CD4-positive, alpha-beta T cell treated with Interleukin-6 for 4 hours (primary cell): ENCODE data around the gene NUDT15.
A peak's percentile ranks its signal among the peaks of the same experiment; 100 is the strongest.
"Not testable (repeated sequence)": the region's sequence is repeated elsewhere in the genome, so short reads cannot be mapped to it uniquely, and the experiment has no call there.

Experiments used
- DNase-seq: peaks from one replicate; pipeline ENCODE4 v3.0.0-alpha.2; 2020; ENCODE audit warnings: mixed read lengths

The NUDT15 gene

DNA sequence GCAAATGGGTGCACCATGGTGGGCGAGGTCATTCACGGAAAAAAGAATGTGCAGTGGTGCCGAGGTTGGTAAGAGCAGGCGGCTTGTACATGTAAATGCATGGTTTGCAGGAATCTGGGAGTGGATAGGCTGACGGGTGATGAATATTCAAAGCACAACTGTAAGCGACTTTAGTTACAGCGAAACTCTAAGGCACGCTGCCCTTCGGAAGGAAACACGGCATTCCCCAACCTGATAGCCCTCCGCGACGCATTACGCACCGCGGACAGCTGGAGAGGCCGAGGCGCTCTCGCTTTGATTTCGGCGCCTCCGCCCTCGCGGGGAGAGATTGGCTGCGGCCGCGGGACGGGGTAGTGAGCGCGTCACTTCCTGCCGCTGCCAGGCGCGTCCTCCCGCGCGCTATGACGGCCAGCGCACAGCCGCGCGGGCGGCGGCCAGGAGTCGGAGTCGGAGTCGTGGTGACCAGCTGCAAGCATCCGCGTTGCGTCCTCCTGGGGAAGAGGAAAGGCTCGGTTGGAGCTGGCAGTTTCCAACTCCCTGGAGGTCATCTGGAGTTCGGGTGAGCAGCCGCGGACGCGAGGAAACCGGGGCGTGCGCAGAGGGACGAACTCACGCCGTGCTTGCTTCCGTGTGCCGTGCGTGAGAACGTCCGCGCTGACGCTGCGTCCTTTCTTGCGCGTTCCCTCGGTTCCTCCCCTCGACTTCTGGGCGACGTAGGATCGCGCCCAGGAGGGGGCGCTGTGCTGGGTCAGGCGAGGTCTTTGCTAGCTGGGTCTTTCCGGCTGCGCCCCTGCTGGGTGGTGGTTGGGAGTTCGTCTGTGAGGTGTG lies at the start of gene NUDT15:
Gene NUDT15, plus strand, starts transcription at position 381 of the 828 bp plus-strand sequence. Its CDS starts 21 bp downstream, at position 402.
- peak; percentile 96 for DNase-seq

DNA sequence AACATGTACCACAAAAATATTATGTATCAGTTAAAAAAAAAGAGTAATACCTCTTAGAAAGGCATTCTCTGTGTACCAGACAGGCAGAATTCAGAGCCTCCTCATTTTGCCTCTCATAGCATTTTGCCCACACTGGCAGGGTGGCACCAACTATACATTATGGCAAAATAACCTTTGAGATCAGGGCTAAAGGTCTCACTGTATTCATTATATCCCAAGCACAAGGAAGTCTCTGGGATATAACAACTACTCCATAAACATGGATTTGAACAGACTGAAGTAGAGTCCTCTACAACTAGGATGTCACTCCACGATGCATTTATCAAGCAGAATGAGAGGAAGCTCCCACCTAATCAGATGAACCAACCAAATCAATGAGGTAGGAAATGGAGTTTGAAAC lies 47.1 kb upstream of the NUDT15 start:
- no peak for DNase-seq

DNA sequence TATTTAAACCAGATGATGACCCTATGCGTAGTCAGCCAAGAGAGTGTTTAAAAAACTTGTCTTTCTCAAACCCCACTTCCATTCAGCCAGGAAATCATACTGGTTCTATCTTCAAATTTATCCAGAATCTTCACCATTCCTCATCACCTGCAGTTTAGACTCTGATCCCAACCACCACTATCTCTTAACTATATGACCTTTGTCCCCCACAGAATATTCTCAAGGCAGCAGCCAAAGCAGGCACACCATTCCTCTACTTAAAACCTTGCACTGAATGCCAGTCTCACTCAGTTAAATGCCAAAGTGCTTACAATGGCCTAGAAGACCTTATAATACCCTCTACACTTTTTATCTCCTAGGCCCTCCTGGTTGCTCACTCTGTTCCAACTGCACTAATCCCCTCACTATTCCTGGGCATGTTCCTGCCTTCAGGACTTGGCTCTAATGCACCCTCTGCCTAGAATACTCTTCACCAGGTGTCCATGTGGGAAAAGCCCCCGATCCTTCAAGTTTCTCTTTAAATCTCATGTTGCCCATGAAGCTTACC lies 46.5 kb upstream of the NUDT15 start:
- no peak for DNase-seq

DNA sequence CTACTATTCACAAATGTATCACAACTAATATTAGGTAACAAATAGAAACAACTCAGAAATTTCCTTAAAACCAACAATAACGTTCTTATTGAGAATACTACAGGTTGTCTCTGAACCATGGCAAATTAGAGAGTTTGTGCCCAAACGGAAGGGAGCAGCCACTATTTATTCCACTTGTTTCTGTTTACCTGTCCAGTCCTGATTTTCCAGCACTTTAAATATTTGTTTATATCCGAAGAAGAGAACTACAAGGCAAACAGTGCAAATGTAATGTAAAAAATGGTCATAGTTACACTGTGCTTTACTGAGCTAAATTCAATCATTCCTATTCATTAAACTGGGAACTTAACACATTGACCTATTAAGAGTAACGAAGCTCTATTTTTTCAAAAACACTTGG lies 45.7 kb upstream of the NUDT15 start:
- DNase-seq: no peak

DNA sequence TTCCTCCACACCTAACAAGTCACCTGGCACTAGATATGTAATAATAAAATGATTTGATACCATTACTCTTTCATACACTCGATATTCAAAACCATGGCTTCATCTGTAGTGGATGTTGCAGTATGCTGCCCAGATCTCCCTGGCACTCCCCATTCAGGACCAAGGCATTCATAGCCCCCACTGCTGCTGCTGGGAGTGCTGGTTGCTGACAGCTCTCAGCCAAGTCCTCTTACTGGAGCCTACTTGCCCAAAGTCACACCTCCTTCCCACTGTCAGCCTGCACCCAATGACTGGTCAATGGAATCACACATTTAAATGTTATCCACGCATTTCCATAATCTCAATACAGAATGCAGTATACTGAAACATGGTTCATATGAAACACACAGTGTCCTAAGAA lies 40.1 kb upstream of the NUDT15 start:
- no peak for DNase-seq

DNA sequence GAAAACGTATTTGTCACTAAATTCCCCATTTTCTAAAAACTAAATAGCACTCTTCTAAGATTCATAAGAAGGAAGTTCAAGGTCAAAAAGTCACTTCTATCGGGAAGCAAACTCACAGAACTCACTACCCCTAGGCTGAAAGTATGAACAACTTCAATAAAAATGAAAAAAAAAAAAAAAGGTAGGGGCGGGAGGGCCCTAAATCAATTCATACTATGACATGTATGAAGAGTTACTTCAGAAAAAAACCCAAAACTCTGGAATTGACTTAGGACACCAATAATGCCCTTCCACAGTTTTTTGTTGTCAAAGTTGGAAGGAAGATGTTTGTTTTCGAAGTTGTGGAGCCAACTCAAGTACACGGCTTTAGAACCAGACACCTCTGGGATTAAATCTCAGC lies 37.6 kb upstream of the NUDT15 start:
- no peak for DNase-seq

DNA sequence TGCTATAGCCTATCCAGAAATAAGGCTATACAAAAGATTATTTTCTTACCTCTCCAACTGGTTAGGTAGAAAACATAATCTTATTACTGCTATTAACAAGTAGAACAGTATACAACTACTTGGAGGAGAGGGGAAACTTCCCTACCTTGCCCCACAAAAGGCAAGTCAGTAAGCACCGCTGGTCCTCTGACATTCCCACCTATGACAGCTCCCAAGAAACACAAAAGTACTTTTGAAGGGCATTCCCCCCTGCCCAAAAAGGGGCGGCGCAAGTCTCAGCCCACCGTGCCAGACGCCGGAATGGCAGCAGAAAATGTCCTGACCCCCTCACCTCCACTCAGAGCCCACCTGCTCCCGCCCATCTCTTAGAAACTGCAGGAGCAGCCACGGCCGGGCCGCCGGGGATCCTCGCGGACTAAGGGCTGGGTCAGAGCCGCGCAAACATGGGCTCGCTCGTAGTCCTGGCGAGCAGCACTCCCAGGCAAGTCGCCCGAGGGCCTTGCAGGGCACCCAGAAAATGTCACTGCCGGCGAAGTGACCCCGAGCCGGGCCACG lies 36.9 kb upstream of the NUDT15 start:
- DNase-seq: no peak

DNA sequence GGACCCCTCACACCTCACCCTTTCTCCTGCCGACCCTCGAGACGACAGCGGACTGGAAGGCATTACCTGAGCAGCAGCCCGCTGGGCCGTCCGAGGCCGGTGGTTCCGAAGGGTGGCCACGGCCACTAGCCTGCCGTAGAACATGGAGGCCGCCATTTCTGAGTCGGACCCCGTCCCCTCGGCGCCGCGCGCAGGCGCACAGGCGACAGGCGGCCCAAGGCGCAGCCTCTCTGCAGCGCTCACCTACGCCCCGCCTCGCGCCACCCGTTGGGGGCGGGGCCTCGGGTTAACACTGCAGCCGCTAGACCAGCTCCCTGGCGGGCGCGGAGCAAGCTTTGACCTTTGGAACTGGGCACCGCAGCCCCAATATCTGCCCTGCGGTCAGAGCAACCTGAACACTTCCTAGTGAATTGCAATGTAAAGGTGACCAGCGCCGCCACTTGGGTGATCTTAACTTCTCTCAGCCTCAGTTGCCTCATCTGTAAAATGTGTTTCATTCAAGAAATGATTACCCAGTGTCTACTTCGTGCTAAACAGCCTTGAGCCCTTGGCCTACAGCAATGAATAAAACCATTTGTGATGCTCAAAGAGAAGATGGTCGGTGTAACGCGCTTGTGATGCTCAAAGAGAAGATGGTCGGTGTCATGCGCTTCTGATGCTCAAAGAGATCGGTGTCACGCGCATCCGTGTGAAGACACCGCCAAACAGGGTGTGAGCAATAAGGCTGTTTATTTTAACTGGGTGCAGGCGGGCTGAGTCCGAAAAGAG lies 36.2 kb upstream of the NUDT15 start, which contains the start of gene SUCLA2:
Gene SUCLA2, minus strand, starts transcription at position 160 of the 768 bp plus-strand sequence. Its CDS starts 4 bp downstream, at position 156.
- DNase-seq: peak; percentile 93

DNA sequence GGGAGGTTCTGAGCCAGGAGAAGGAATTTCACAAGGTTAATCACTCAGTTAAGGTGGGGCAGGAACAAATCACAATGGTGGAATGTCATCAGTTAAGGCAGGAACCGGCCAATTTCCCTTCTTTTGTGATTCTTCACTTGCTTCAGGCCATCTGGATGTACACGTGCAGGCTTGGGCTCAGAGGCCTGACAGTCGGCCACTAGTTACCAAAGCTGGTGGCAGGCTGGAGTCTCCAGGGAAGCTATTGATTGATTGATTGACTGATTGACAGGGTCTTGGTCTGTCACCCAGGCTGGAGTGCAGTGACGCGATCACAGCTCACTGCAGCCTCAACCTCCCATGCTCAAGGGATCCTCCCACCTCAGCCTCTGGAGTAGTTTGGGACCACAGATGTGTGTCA lies 35.5 kb upstream of the NUDT15 start:
- not testable (repeated sequence) for DNase-seq

DNA sequence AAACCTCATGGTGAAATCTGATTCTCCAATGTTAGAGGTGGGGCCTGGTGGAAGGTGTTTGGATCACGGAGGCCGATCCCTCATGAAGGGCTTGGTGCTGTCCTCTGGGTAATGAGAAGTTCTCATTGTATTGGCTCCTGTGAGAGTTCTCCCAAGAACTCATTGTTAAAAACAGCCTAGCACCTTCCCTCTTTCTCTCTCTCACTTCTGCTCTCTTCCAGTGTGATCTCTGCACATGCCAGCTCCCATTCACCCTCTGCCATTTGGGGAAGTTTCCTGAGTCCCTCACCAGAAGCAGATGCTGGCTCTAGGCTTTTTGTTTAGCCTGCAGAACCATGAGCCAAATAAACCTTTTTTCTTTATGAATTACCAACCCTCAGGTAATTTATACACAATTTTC lies 33.3 kb upstream of the NUDT15 start:
- DNase-seq: no peak

DNA sequence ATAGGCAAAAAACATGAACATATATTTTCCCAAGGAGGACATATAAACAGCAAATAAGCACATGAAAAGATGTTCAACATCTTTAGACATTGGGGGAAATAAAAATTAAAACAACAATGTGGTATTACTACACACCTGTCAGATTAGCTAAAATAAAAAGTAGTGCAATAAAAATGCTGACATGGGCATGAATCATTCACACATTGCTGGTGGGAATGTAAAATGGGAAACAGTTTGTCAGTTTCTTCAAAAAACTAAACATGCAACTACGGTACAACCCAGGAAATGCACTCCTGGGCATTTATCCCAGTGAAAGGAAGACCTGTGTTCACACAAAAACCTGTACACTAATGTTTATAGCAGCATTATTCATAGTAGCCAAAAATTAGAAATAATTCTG lies 31.1 kb upstream of the NUDT15 start:
- DNase-seq: no peak

DNA sequence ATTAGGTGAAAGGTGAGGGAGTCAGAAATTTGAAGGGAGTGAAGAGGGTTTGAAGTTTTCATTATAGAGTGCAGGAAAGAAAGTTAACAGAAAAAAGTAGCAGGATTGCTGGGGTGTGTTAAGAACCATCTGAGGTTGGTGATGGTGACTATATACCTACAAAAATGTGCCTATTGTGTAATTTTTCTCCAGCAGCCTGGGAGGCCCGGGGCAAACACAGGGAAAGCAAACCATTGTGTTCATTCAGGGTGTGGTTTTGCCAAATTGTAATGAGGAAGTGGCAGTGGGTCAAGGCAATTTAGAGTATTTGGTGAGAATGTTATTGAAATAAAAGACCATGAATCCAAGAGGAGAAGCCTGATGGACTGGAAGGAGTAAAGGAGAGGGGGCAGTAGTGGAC lies 28.2 kb upstream of the NUDT15 start:
- DNase-seq: no peak

DNA sequence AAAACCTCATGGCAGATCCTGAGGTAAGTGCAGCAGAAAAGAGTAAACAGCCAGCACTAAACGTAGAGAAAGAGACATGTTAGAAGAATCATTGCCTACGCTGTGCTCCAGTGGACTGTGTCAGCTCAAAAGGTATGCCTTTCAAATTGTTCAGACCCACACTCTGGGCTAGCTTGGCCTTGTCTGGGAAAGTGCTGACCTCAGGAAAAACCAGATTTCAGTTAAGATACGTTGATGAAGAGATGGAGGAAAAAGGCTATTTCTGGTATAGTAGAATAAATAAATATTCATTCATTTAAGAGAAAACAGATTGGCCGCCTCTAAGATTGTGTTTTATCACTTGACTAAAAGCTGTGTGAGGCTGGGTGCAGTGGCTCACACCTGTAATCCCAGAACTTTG lies 26.8 kb upstream of the NUDT15 start:
- no peak for DNase-seq

DNA sequence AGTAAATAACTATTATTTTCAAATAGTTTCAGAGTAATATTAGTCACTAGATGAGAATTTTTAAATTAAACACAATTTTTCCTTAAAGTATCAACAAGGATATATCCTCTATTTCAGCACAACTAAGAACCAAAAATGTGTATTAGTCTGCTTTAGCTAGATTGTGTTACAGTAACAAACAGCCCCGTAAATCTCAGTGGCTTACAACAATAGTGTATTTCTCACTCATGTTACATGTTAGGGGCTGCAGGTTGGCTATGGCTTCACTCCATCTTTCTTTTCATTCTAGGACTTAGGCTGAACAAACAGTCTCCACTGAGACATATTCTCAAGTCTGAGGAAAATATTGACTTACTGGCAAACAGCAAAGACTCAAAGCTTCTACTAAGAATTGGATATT lies 24.9 kb upstream of the NUDT15 start:
- no peak for DNase-seq

DNA sequence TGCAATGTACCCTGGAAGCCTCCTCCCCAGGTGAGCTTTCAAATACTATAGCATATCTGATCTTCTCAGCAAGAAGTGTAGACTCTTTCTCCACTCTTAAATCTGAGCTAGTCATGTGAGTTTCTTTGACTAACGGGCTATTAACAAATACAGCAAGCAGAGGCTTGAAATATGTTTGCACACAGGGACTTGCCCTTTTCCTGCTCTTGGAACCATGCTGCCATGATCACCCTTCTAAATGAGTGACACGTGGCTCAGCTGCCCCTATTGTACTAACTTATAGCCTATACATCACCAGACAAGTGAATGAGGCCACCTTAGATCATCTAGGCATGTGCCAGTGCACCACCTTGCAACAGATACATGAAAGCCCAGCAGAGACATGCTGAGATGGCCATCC lies 23.2 kb upstream of the NUDT15 start:
- no peak for DNase-seq

DNA sequence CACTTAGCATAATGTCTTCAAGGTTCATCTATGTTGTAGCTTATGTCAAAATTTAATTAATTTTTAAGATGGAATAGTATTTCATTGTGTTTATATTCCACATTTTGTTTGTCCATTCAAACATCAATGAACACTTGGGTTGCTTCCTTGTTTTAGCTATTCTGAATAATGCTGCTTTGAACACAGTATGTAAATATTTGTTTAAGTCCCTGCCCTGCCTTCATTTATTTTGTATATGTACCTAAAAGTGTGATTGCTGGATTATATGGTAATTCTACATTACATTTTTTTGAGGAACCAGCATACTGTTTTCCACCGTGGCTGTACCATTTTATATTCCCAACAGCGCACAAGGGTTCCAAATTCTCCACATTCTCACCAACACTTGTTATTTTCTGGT lies 18.9 kb upstream of the NUDT15 start:
- DNase-seq: no peak

DNA sequence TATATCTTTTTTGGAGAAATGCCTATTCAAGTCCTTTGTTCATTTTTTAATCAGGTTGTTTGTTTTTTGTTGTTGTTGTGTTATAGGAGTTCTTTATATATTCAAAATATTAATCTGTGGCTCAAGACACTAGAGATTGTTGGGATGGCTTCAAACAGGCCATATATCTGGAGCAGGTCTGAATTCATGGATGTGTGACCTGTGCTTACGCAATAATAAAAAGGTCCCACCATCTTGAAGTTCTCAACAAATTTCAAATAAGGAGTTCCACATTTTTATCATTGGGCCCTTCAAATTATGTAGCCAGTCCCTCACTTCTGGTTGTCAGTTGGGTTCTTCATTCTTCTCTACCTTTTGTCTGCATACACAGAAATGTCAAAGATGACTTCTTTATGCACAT lies 17.7 kb upstream of the NUDT15 start:
- DNase-seq: no peak

DNA sequence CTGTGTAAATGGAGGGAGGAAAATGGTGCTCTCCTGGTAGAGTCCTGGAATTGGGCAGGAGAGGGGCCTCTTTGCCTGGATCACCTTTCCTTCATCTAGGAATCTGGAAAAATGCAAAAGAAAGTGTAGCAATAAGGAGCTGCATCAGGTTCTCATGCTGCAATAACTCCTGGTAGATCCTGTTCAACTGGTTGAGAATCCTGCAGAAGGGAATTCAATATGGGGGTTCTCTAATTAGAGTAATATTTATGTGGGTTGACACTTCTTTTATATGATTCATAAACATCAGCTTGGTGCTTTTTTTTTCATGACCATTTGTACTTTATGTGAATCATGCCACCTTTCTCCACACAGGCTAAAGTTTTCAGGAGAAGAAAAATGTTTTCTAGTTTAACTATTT lies 9.5 kb upstream of the NUDT15 start:
- DNase-seq: no peak

DNA sequence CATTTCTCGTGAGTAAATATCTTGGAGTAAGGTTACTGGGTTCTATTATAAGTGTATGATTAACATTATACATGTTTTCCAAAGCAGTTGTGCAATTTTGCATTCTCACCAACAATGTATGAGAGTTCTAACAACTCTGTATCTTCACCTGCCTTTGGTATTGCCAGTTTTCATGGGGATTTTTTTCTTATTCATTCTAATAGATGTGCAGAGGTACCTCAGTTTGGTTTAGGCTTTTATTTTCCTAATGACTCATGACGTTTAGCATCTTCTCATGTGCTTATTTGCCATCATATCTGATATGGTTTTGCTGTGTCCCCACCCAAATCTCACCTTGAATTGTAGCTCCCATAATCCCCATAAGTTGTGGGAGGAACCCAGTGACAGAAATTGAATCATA lies 7.7 kb upstream of the NUDT15 start:
- no peak for DNase-seq

DNA sequence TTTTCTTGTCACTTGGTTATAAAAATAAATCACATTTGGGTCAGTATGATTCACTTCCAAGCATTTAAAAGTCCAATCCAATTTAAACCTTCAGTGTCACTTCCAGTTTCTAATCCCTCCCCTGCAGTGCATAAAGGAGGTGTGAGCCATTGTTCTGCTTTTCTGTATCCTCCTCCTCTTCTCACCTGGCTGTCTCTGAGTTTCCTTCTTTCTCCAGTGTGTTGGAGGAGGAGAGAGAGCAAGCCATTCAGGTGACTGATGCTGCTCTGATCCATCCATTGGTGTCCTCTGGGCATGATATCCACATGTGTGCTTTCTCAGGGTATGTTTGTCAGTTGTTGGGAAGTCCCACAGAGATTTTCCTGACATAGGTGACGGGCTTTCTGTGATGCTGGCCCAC lies 1.2 kb downstream of the NUDT15 start:
- DNase-seq: no peak

DNA sequence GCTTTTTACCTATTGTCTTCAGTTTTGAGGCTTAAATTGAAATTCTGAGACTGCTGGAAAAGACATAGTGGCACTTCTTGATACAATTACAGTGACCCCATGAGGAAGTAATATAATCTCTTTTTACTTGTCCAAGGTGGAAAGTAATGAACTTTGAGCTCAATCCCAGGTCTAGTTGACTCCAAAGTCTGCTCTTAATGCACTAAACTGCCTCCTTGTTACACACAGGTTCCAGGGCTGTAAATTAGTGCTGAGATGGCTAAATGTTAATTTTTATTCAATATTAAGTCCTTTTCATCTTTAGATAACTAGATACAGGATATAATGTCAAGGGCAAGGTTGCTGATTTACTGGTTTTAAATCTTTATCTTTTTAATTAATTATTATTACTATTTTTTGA lies 2.5 kb downstream of the NUDT15 start:
- no peak for DNase-seq

DNA sequence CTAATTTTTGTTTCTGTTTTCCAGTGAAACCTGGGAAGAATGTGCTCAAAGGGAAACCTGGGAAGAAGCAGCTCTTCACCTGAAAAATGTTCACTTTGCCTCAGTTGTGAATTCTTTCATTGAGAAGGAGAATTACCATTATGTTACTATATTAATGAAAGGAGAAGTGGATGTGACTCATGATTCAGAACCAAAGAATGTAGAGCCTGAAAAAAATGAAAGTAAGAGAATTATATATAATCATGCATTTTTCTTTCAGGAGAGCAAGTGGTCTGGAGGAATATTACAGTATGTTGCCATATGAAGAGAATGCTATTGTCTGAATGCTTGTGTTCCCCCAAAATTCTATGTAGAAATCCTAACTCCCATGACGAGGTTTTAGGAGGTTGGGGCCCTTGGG lies 3.4 kb downstream of the NUDT15 start:
- no peak for DNase-seq

DNA sequence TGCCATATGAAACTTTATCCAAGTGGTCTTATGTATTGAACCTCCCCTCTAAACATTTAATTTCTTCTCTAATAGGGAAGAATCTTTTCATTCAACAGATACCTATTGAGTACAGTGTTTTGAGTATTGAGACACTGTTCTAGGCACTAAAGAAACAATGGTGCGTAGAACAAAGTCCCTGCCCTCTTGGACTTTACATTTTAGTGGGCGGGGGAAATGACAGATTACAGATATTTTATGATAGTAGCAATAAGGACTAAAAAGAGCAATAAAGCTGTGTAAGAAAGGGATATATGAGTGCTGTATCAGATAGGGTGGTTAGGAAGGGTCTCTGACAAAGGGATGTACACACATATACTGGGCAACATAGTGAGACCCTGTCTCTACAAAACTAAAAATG lies 5.4 kb downstream of the NUDT15 start:
- no peak for DNase-seq
